SK-N-SH treated with all-trans-retinoic acid at 6 μM for 48 hours (cell line): Measurements from ENCODE around the gene MNAT1.

Source experiments
- TCF4 ChIP-seq: fragments of 250-450 bp; sonication (Bioruptor Pico); IDR thresholded peaks from 2 replicates; pipeline ENCODE4 v1.8.0; 2021; ENCODE audit warnings: mild to moderate bottlenecking, moderate library complexity, borderline replicate concordance
- ZFP30 ChIP-seq: fragments of 450-650 bp; formaldehyde crosslinking; IDR thresholded peaks from 2 replicates; pipeline ENCODE4 v1.5.0; 2022; ENCODE audit warnings: mild to moderate bottlenecking, moderate library complexity
- ZNF8 ChIP-seq: fragments of 450-650 bp; formaldehyde crosslinking; IDR thresholded peaks from 2 replicates; pipeline ENCODE4 v1.5.0; 2020; ENCODE audit warnings: mild to moderate bottlenecking, moderate library complexity

- TF ChIP-seq TCF4 (CRISPR knock-in tag) = no peak
- no peak for TF ChIP-seq ZNF8 (CRISPR knock-in tag)
- no peak for TF ChIP-seq ZFP30 (CRISPR knock-in tag)
These were observed 12.0 kb upstream of the MNAT1 start for GRCh38 chr14:60722357-60723115.
